ENCODE data around the gene ZPR1.
"Not testable (repeated sequence)": the region's sequence is repeated elsewhere in the genome, so short reads cannot be mapped to it uniquely, and the experiment has no call there.

Gene ZPR1

GRCh38 chr11:116787786-116788486 is at the start of gene ZPR1:
Gene ZPR1 (minus strand): TSS chr11:116788023. CDS start chr11:116787990, 33 bp downstream.
- peak; percentile 79 for DNase-seq (ENCODE audit: low spot score)

GRCh38 chr11:116836632-116836991 is 48.8 kb upstream of the ZPR1 start:
- DNase-seq (ENCODE audit: low spot score) = no peak

GRCh38 chr11:116835791-116836631 is 48.2 kb upstream of the ZPR1 start:
- peak; percentile 91 for DNase-seq (ENCODE audit: low spot score)

GRCh38 chr11:116835042-116835772 is 47.4 kb upstream of the ZPR1 start:
- DNase-seq (ENCODE audit: low spot score) = no peak

- not testable (repeated sequence) for DNase-seq (ENCODE audit: low spot score)
Observed at GRCh38 chr11:116834535-116835041, 46.8 kb upstream of the ZPR1 start.

- DNase-seq (ENCODE audit: low spot score) = no peak
Observed at GRCh38 chr11:116833816-116834534, 46.2 kb upstream of the ZPR1 start.

GRCh38 chr11:116833491-116833815 is 45.6 kb upstream of the ZPR1 start:
- DNase-seq (ENCODE audit: low spot score) = no peak

- no peak for DNase-seq (ENCODE audit: low spot score)
Observed at GRCh38 chr11:116832350-116833290, 44.8 kb upstream of the ZPR1 start.

GRCh38 chr11:116831790-116832349 is 44.0 kb upstream of the ZPR1 start:
- DNase-seq (ENCODE audit: low spot score) = no peak

GRCh38 chr11:116830184-116830912 is 42.5 kb upstream of the ZPR1 start:
- no peak for DNase-seq (ENCODE audit: low spot score)

GRCh38 chr11:116829525-116830183 is 41.8 kb upstream of the ZPR1 start, which contains the start of gene APOC3:
Gene APOC3 (plus strand): TSS chr11:116829907. CDS start chr11:116830583, 676 bp downstream.
- DNase-seq (ENCODE audit: low spot score) = no peak

GRCh38 chr11:116828632-116829524 is 41.1 kb upstream of the ZPR1 start:
- DNase-seq (ENCODE audit: low spot score) = no peak

GRCh38 chr11:116827461-116827860 is 39.6 kb upstream of the ZPR1 start:
- DNase-seq (ENCODE audit: low spot score) = no peak

GRCh38 chr11:116826751-116827431 is 39.1 kb upstream of the ZPR1 start:
- DNase-seq (ENCODE audit: low spot score) = no peak

GRCh38 chr11:116825854-116826750 is 38.3 kb upstream of the ZPR1 start:
- no peak for DNase-seq (ENCODE audit: low spot score)

GRCh38 chr11:116825434-116825833 is 37.6 kb upstream of the ZPR1 start:
- DNase-seq (ENCODE audit: low spot score) = no peak

Measured in ecto neural progenitor cell (in vitro differentiated cells).